ENCODE data around the gene SPINT2. TPM values are rescaled to one million over a fixed set of nuclear protein-coding genes. Genes with fewer than 3 reads are reported as not detected.

Gene SPINT2
- total and polyA plus RNA-seq, 2 of the 13 experiments (the other 11 are each of a cell fraction or from before 2014, with no cell fraction given) = 0.31 to 0.77 TPM

GRCh38 chr19:38304352-38304865 is 40.0 kb downstream of the SPINT2 start (continued):
- TF ChIP-seq GMEB1 (CRISPR knock-in tag; IDR thresholded peaks at IDR 0.05; ENCODE audit: borderline replicate concordance) = no peak
- TF ChIP-seq TARDBP (CRISPR knock-in tag; IDR thresholded peaks at IDR 0.05) = no peak
- TF ChIP-seq ZNF776 (CRISPR knock-in tag; IDR thresholded peaks at IDR 0.05) = no peak
- TF ChIP-seq ZHX2 (IDR thresholded peaks at IDR 0.05; ENCODE audit: low read depth) = no peak
- TF ChIP-seq ZHX2 (CRISPR knock-in tag; IDR thresholded peaks at IDR 0.05; ENCODE audit: borderline replicate concordance) = no peak
- TF ChIP-seq U2AF2 (IDR thresholded peaks at IDR 0.05; ENCODE audit: low read depth, low read length) = no peak
- TF ChIP-seq MED1 (CRISPR knock-in tag; IDR thresholded peaks at IDR 0.05) = no peak
- no peak for TF ChIP-seq KAT2B (IDR thresholded peaks at IDR 0.05; ENCODE audit: borderline replicate concordance, low read depth, low read length)
- no peak for TF ChIP-seq ZBTB10 (CRISPR knock-in tag; IDR thresholded peaks at IDR 0.05; ENCODE audit: borderline replicate concordance)
- no peak for TF ChIP-seq NAIF1 (CRISPR knock-in tag; IDR thresholded peaks at IDR 0.05; ENCODE audit: borderline replicate concordance)
- no peak for TF ChIP-seq ZNF510 (CRISPR knock-in tag; IDR thresholded peaks at IDR 0.05; ENCODE audit: low read depth)
- TF ChIP-seq, protein P1, sequence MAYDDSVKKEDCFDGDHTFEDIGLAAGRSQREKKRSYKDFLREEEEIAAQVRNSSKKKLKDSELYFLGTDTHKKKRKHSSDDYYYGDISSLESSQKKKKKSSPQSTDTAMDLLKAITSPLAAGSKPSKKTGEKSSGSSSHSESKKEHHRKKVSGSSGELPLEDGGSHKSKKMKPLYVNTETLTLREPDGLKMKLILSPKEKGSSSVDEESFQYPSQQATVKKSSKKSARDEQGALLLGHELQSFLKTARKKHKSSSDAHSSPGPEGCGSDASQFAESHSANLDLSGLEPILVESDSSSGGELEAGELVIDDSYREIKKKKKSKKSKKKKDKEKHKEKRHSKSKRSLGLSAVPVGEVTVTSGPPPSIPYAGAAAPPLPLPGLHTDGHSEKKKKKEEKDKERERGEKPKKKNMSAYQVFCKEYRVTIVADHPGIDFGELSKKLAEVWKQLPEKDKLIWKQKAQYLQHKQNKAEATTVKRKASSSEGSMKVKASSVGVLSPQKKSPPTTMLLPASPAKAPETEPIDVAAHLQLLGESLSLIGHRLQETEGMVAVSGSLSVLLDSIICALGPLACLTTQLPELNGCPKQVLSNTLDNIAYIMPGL (CRISPR knock-in tag; IDR thresholded peaks at IDR 0.05; ENCODE audit: borderline replicate concordance in 1 of 2, low read depth in 1 of 2) = no peak
- no peak for TF ChIP-seq GPN1 (CRISPR knock-in tag; IDR thresholded peaks at IDR 0.05; ENCODE audit: borderline replicate concordance)
- TF ChIP-seq ZNF644 (CRISPR knock-in tag; IDR thresholded peaks at IDR 0.05; ENCODE audit: low read depth) = no peak
- no peak for TF ChIP-seq ZNF629 (CRISPR knock-in tag; conservative IDR thresholded peaks at IDR 0.05)
- TF ChIP-seq ZNF607 (CRISPR knock-in tag; IDR thresholded peaks at IDR 0.05; ENCODE audit: borderline replicate concordance) = no peak
- no peak for TF ChIP-seq PAF1 (CRISPR knock-in tag; IDR thresholded peaks at IDR 0.05)
- no peak for TF ChIP-seq KAT7 (CRISPR knock-in tag; IDR thresholded peaks at IDR 0.05; ENCODE audit: borderline replicate concordance)
